HCT116 (cell line): ENCODE results near the gene HSD3B7. TPM values are rescaled to one million over a fixed set of nuclear protein-coding genes. Genes with fewer than 3 reads are reported as not detected.

Experiments used
- ATAC-seq: fragments of 200-7000 bp; cut with Tn5 transposase; 2 replicates; pipeline ENCODE4 v1.9.1; 2020; ENCODE audit warnings: mild to moderate bottlenecking, moderate library complexity
- BruUV-seq: library from RNA; stranded (reverse); fragments of 400-500 nt; replicated peaks from 2 replicates; lab custom pipeline; 2021; lab: Mats Ljungman, UMichigan
- CTCF ChIA-PET: fragments of 300-600 bp; sonication (Branson Sonifier 250); formaldehyde crosslinking; loops from one replicate; lab custom pipeline; 2021; ENCODE audit warnings: antibody characterized with exemption; lab: Charles Lee
- POLR2A ChIA-PET: fragments of 300-600, 350-600 bp; sonication (Branson Sonifier 250); formaldehyde crosslinking; loops from one replicate; lab custom pipeline; 2021; ENCODE audit warnings: antibody characterized with exemption; lab: Charles Lee
- RAD21 ChIA-PET, 2 experiments: fragments of 300-600 bp; sonication (Branson Sonifier 250); formaldehyde crosslinking; loops; one replicate each; lab custom pipeline; 2023; ENCODE audit warnings: low total read pairs in 2 of 2; ENCODE audit not compliant: uncharacterized antibody in 2 of 2, unreplicated experiment in 2 of 2, low non-redundant PET in 1 of 2; lab: Charles Lee
- DNase-seq: peaks from one replicate; pipeline ENCODE4 v3.0.0-alpha.2; 2010; ENCODE audit warnings: low read depth, low spot score
- H2AFZ ChIP-seq: fragments of 200-600 bp; shearing (Covaris generic), sonication (generic); 2 replicates; pipeline ENCODE4 v1.6.1; 2017; ENCODE audit warnings: low read depth, mixed run types, mixed read lengths, antibody characterized with exemption, low read length; ENCODE audit not compliant: poor library complexity, severe bottlenecking
- H3K27ac ChIP-seq: 2 replicates; pipeline ENCODE4 v1.5.1; 2012; ENCODE audit warnings: low read depth, low read length
- H3K27me3 ChIP-seq: fragments of 200-600 bp; sonication (generic); 2 replicates; pipeline ENCODE4 v1.6.1; 2016; ENCODE audit warnings: mixed run types, low read length, mixed read lengths; ENCODE audit not compliant: insufficient read depth
- H3K36me3 ChIP-seq, 2 experiments: fragments of 200-500 bp in 1 of 2; fragments of 200-600 bp in 1 of 2; sonication (Bioruptor generic) in 1 of 2; sonication (generic) in 1 of 2; 2 replicates each; pipeline versions ENCODE4 v1.5.1 to v1.6.1; 2014 to 2016; ENCODE audit warnings: low read length in 2 of 2, inconsistent platforms in 1 of 2, mixed read lengths in 1 of 2, mixed run types in 1 of 2; ENCODE audit not compliant: insufficient read depth in 2 of 2, control insufficient read depth in 1 of 2
- H3K4me1 ChIP-seq, 2 experiments: fragments of 200-600 bp in 1 of 2; sonication (generic) in 1 of 2; 2 replicates each; pipeline versions ENCODE4 v1.5.1 to v1.6.1; 2012 to 2017; ENCODE audit warnings: low read length in 2 of 2, inconsistent platforms in 1 of 2, mild to moderate bottlenecking in 1 of 2, mixed read lengths in 1 of 2, mixed run types in 1 of 2, moderate library complexity in 1 of 2; ENCODE audit not compliant: insufficient read depth in 2 of 2, control insufficient read depth in 1 of 2
- H3K4me2 ChIP-seq: fragments of 200-600 bp; sonication (generic); 2 replicates; pipeline ENCODE4 v1.6.1; 2017; ENCODE audit warnings: mixed run types, low read length, mixed read lengths
- H3K4me3 ChIP-seq, 2 experiments: fragments of 200-600 bp in 1 of 2; sonication (generic) in 1 of 2; replicated peaks in 1 of 2; 2 replicates each; pipeline ENCODE4 v1.5.1; 2011 to 2016; ENCODE audit warnings: low read length in 2 of 2, control low read depth in 1 of 2, low read depth in 1 of 2, mild to moderate bottlenecking in 1 of 2, mixed read lengths in 1 of 2, mixed run types in 1 of 2
- H3K79me2 ChIP-seq: fragments of 200-600 bp; sonication (generic); 2 replicates; pipeline ENCODE4 v1.6.1; 2017; ENCODE audit warnings: mild to moderate bottlenecking, mixed run types, low read length, moderate library complexity, mixed read lengths; ENCODE audit not compliant: insufficient read depth
- H3K9ac ChIP-seq: fragments of 200-600 bp; sonication (generic); 2 replicates; pipeline ENCODE4 v1.6.1; 2016; ENCODE audit warnings: low read length, mixed read lengths
- H3K9me2 ChIP-seq: fragments of 200-600 bp; sonication (generic), shearing (Covaris generic); 2 replicates; pipeline ENCODE4 v1.6.1; 2017; ENCODE audit warnings: mixed run types, mild to moderate bottlenecking, moderate library complexity; ENCODE audit not compliant: insufficient read depth
- H3K9me3 ChIP-seq, 2 experiments: fragments of 200-500 bp in 1 of 2; fragments of 200-600 bp in 1 of 2; sonication (Bioruptor generic) in 1 of 2; sonication (generic) in 1 of 2; 2 replicates each; pipeline ENCODE4 v1.6.1; 2014 to 2017; ENCODE audit warnings: low read length in 2 of 2, mixed read lengths in 2 of 2, inconsistent platforms in 1 of 2, low read depth in 1 of 2, mild to moderate bottlenecking in 1 of 2, mixed run types in 1 of 2, moderate library complexity in 1 of 2; ENCODE audit not compliant: control insufficient read depth in 1 of 2, insufficient read depth in 1 of 2
- H4K20me1 ChIP-seq: fragments of 200-600 bp; sonication (generic), shearing (Covaris generic); 2 replicates; pipeline ENCODE4 v1.6.1; 2017; ENCODE audit warnings: mixed run types, mild to moderate bottlenecking, moderate library complexity; ENCODE audit not compliant: insufficient read depth
- ATF3 ChIP-seq: IDR thresholded peaks from 2 replicates; pipeline ENCODE4 v1.6.1; 2012
- CBX3 ChIP-seq: IDR thresholded peaks from 2 replicates; pipeline ENCODE4 v1.6.1; 2012; ENCODE audit warnings: low read depth
- CEBPB ChIP-seq: IDR thresholded peaks from 2 replicates; pipeline ENCODE4 v1.6.1; 2012; ENCODE audit warnings: low read depth
- JUND ChIP-seq: IDR thresholded peaks from 2 replicates; pipeline ENCODE4 v1.6.1; 2012
- POLR2A ChIP-seq: IDR thresholded peaks from 2 replicates; pipeline ENCODE4 v1.7.0; 2011; ENCODE audit warnings: borderline replicate concordance; ENCODE audit not compliant: insufficient read depth, insufficient read length; ENCODE audit errors: extremely low read depth
- RAD21 ChIP-seq: IDR thresholded peaks from 2 replicates; pipeline ENCODE4 v1.6.1; 2012; ENCODE audit warnings: low read depth, mild to moderate bottlenecking
- SIN3A ChIP-seq: IDR thresholded peaks from 2 replicates; pipeline ENCODE4 v1.6.1; 2012; ENCODE audit warnings: low read depth
- YY1 ChIP-seq: IDR thresholded peaks from 2 replicates; pipeline ENCODE4 v1.6.1; 2011; ENCODE audit warnings: low read length, low read depth, moderate library complexity, mild to moderate bottlenecking; ENCODE audit not compliant: insufficient replicate concordance; ENCODE audit errors: extremely low read depth
- ZFX ChIP-seq: fragments of 450-650 bp; IDR thresholded peaks from 2 replicates; pipeline ENCODE4 v1.6.1; 2017
- intact Hi-C: fragments of 100-400 bp; cut with micrococcal nuclease; formaldehyde crosslinking; loops from 2 replicates; pipeline ENCODE4 v1.10.0; 2022
- total RNA-seq: library from RNA; stranded (reverse); gene quantifications from one replicate; pipeline ENCODE4 v1.2.1, GENCODE V29; 2021; ENCODE audit not compliant: unreplicated experiment
- TF ChIP-seq, protein P1 (sequence below): IDR thresholded peaks from 2 replicates; pipeline ENCODE4 v1.6.1; 2011; ENCODE audit warnings: mild to moderate bottlenecking, low read length, moderate library complexity; ENCODE audit not compliant: insufficient replicate concordance; ENCODE audit errors: extremely low read depth
- TF ChIP-seq, protein P2 (sequence below), 3 experiments: fragments of 200-600 bp in 1 of 3; sonication (generic) in 1 of 3; IDR thresholded peaks in 2 of 3; conservative IDR thresholded peaks in 1 of 3; 2 replicates each; pipeline ENCODE4 v1.5.1; 2012 to 2017; ENCODE audit warnings: low read depth in 2 of 3, low read length in 2 of 3, antibody characterized with exemption in 1 of 3, borderline replicate concordance in 1 of 3, control low read depth in 1 of 3, mild to moderate bottlenecking in 1 of 3, mixed read lengths in 1 of 3, mixed run types in 1 of 3, moderate library complexity in 1 of 3; ENCODE audit not compliant: insufficient read depth in 1 of 3

Gene HSD3B7
- total RNA-seq, 1 experiment from 2014 or later, result 8.6 TPM

- Histone ChIP-seq H3K27me3 (no peaks in the 10 kb centered on the region), H3K4me1 (peaks cover 0 to 18% of the 10 kb centered on the region in 2 experiments; a peak in 3 of 4 replicates), H3K4me2 (no peak overlapping the region), H4K20me1 (no peaks in the 10 kb centered on the region), H3K9me3 (no peaks in the 10 kb centered on the region), H3K9ac (no peak overlapping the region), H3K79me2 (no peaks in the 10 kb centered on the region), H3K9me2 (no peaks in the 10 kb centered on the region), H3K36me3 (no peaks in the 10 kb centered on the region), H3K4me3 (no peak overlapping the region), H3K27ac (no peak overlapping the region), H2AFZ (no peak overlapping the region)
- CTCF ChIA-PET, result no interaction called here
- ATAC-seq, result no peak
- TF ChIP-seq JUND, result no peak
- TF ChIP-seq ATF3, result no peak
- TF ChIP-seq RAD21, result no peak
- TF ChIP-seq, protein P1, sequence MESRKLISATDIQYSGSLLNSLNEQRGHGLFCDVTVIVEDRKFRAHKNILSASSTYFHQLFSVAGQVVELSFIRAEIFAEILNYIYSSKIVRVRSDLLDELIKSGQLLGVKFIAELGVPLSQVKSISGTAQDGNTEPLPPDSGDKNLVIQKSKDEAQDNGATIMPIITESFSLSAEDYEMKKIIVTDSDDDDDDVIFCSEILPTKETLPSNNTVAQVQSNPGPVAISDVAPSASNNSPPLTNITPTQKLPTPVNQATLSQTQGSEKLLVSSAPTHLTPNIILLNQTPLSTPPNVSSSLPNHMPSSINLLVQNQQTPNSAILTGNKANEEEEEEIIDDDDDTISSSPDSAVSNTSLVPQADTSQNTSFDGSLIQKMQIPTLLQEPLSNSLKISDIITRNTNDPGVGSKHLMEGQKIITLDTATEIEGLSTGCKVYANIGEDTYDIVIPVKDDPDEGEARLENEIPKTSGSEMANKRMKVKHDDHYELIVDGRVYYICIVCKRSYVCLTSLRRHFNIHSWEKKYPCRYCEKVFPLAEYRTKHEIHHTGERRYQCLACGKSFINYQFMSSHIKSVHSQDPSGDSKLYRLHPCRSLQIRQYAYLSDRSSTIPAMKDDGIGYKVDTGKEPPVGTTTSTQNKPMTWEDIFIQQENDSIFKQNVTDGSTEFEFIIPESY, result no peak
- no peak for TF ChIP-seq YY1
- TF ChIP-seq, protein P2, sequence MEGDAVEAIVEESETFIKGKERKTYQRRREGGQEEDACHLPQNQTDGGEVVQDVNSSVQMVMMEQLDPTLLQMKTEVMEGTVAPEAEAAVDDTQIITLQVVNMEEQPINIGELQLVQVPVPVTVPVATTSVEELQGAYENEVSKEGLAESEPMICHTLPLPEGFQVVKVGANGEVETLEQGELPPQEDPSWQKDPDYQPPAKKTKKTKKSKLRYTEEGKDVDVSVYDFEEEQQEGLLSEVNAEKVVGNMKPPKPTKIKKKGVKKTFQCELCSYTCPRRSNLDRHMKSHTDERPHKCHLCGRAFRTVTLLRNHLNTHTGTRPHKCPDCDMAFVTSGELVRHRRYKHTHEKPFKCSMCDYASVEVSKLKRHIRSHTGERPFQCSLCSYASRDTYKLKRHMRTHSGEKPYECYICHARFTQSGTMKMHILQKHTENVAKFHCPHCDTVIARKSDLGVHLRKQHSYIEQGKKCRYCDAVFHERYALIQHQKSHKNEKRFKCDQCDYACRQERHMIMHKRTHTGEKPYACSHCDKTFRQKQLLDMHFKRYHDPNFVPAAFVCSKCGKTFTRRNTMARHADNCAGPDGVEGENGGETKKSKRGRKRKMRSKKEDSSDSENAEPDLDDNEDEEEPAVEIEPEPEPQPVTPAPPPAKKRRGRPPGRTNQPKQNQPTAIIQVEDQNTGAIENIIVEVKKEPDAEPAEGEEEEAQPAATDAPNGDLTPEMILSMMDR (IDR thresholded peaks at IDR 0.05 in 2 of 3, conservative IDR thresholded peaks at IDR 0.05 in 1 of 3; ENCODE audit: borderline replicate concordance in 1 of 3, insufficient read depth in 1 of 3, low read depth in 2 of 3, low read length in 2 of 3), result no peak
- no peak for TF ChIP-seq ZFX
- TF ChIP-seq CBX3, result no peak
- no peak for TF ChIP-seq CEBPB
- no peak for TF ChIP-seq POLR2A
- TF ChIP-seq SIN3A, result no peak
- intact Hi-C loops, result loop anchor here (10.0 kb wide), 1 partner anchor 705 kb away; no protein-coding TSS in a partner anchor
- no peak for DNase-seq
- BruUV-seq, result no TSS peak
- RAD21 ChIA-PET, result no interaction called here
- POLR2A ChIA-PET, result no interaction called here
These were observed 4.6 kb downstream of the HSD3B7 start for GRCh38 chr16:30989469-30990047.
